Ovary (tissue), 9 donors: ENCODE data around the gene FHL3. TPM values are rescaled to one million over a fixed set of nuclear protein-coding genes. Genes with fewer than 3 reads are reported as not detected.

ENCODE experiments used
- DNase-seq, 5 donors: peaks; one replicate each; pipeline ENCODE4 v3.0.0-alpha.2; 2019 to 2020
- H3K27ac ChIP-seq, 2 donors: fragments of 200-600 bp; one replicate each; pipeline versions ENCODE4 v1.5.1 to v1.8.0; 2019 to 2022
- H3K27me3 ChIP-seq: fragments of 200-600 bp; one replicate; pipeline ENCODE4 v1.8.0; 2022
- H3K36me3 ChIP-seq: fragments of 200-600 bp; sonication (generic); one replicate; pipeline ENCODE4 v1.5.1; 2019
- H3K4me1 ChIP-seq: one replicate; pipeline ENCODE4 v1.8.1; 2013; ENCODE audit warnings: mild to moderate bottlenecking, moderate library complexity; ENCODE audit not compliant: insufficient read depth
- H3K4me3 ChIP-seq: fragments of 200-600 bp; sonication (generic); one replicate; pipeline ENCODE4 v1.5.1; 2017
- H3K9me3 ChIP-seq, 2 donors: fragments of 200-600 bp in 1 of 2; sonication (generic) in 1 of 2; one replicate each; pipeline versions ENCODE4 v1.5.1 to v1.8.1; 2013 to 2019; ENCODE audit warnings: mild to moderate bottlenecking in 1 of 2, moderate library complexity in 1 of 2
- EP300 ChIP-seq: sonication (generic); formaldehyde crosslinking; IDR thresholded peaks from one replicate; pipeline ENCODE4 v1.6.1; 2017; ENCODE audit warnings: antibody characterized with exemption
- POLR2A ChIP-seq: fragments of 450-650 bp; IDR thresholded peaks from one replicate; pipeline ENCODE4 v1.6.1; 2017; ENCODE audit warnings: antibody characterized with exemption, mild to moderate bottlenecking, moderate library complexity
- WGBS, 3 donors: extraction: QIAGEN DNeasy Blood & Tissue Kit in 1 of 3; methylation state at CpG; one replicate each; pipeline versions ENCODE4 v1.1.5 to v1.1.7; 2013 to 2017; 5-methylcytosine and 5-hydroxymethylcytosine counted together
- intact Hi-C, 4 donors: fragments of 100-400 bp; cut with DNase I; formaldehyde crosslinking; loops; one replicate each; pipeline versions ENCODE4 v1.11.0 to v1.15.1; 2022 to 2023
- polyA plus RNA-seq, 2 donors: library from polyadenylated mRNA; stranded (reverse); fragments of 200-250 nt in 1 of 2; fragments of 350-450 nt in 1 of 2; fragmentation: Illumina TruSeq in 1 of 2; extraction: RNeasy Lipid Tissue Mini Kit (QIAGEN cat#74804) in 1 of 2; gene quantifications; one replicate each; pipeline ENCODE4 v1.2.3, GENCODE V29; 2013 to 2014
- total RNA-seq, 7 donors: library from RNA; depleted of rRNA in 2 of 7; stranded (reverse); fragments of >200 nt in 2 of 7; fragmentation: NEBNext Ultra II Directional in 3 of 7; extraction: Animal tissue kit (Norgen Biotek cat#: 25700) in 3 of 7; gene quantifications; one replicate each; pipeline versions ENCODE4 v1.1.0 to v1.2.4, GENCODE V29; 2016 to 2023
- TF ChIP-seq, protein P1 (sequence below), 3 donors: fragments of 450-650 bp in 2 of 3; fragments of 200-600 bp in 1 of 3; IDR thresholded peaks; one replicate each; pipeline versions ENCODE4 v1.5.1 to v1.8.0; 2016 to 2022; ENCODE audit warnings: antibody characterized with exemption in 3 of 3, mild to moderate bottlenecking in 1 of 3
- donor health status: DM: no; HTN: no; CAD: no; lungs with moderate emphysema.
- donor health status: DM: no; HTN: no; CAD: no.
- donor health status: Bipolar disorder and iron deficiency.
- donor health status: DM: yes; HTN: yes; CAD: no.
- donor health status: DM: no; HTN: no; CAD: no.
- donor health status: DM: yes; HTN: yes; CAD: no.

Gene FHL3
- total and polyA plus RNA-seq, 9 donors = 13.9 to 63.3 (median 28.8) TPM

GRCh38 chr1:38030596-38031512, 25.5 kb upstream of the FHL3 start:
- Histone ChIP-seq H3K4me1 (peaks cover 17% of the 10 kb centered on the region), H3K27me3 (no peaks in the 10 kb centered on the region), H3K36me3 (no peaks in the 10 kb centered on the region), H3K4me3 (no peak overlapping the region), H3K9me3 (no peaks in the 10 kb centered on the region), H3K27ac (peak overlapping the region in 1 of 2 donors; percentile 41)
- TF ChIP-seq POLR2A (no peak), EP300 (no peak)
- TF ChIP-seq, protein P1, sequence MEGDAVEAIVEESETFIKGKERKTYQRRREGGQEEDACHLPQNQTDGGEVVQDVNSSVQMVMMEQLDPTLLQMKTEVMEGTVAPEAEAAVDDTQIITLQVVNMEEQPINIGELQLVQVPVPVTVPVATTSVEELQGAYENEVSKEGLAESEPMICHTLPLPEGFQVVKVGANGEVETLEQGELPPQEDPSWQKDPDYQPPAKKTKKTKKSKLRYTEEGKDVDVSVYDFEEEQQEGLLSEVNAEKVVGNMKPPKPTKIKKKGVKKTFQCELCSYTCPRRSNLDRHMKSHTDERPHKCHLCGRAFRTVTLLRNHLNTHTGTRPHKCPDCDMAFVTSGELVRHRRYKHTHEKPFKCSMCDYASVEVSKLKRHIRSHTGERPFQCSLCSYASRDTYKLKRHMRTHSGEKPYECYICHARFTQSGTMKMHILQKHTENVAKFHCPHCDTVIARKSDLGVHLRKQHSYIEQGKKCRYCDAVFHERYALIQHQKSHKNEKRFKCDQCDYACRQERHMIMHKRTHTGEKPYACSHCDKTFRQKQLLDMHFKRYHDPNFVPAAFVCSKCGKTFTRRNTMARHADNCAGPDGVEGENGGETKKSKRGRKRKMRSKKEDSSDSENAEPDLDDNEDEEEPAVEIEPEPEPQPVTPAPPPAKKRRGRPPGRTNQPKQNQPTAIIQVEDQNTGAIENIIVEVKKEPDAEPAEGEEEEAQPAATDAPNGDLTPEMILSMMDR (IDR thresholded peaks at IDR 0.05) = no peak
- DNase-seq = peak in 2 of 5 donors; percentile 26 to 51
- 63 to 72% (median 69%) methylated on average over 17 of the region's 17 CpGs for WGBS, 3 donors
- intact Hi-C loops = loop anchor here in 2 of 4 donors (10.0 kb wide), 1 partner anchor 804 kb away; no protein-coding TSS in a partner anchor

DNA sequence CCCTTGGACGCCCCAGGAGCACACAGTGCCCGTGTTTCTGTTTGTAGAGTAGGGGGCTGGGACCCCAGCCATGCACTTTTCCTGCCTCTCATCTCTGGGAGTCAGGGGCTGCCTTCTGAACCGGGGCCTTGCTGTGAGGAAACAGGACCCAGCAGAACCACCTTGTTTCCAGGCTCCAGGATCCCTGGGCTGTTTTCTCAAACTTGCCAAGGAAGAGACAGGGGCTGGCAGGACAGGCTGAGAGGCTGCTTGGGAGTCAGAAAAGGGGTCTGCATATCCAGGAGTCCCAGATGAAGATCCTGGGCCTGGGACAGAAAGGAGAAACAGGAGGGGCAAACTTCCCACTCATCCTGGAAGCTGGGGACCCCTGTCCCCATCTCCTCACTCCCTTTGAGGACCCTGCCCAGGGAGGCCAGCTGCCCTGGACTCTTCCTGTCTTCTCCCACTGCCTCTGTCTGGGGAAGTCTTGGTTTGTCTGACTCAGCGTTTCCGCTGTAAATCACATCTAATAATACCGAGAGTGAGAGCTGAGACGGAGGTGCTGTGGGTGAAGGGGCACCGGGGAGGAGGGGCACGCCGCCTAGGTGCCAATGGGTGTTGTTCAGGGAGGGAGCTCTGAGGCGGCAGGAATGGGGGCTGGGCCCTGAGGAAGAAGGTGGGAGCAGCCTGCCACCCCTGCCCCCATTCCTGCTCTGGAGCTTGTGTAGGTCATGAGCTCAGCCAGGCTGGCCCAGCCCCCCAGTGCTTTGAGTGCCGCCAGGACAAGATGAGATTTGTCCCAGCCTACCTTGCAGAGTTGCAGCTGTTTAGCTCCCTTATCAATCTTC, 24.6 kb upstream of the FHL3 start:
- intact Hi-C loops = loop anchor here in 2 of 4 donors (5.0 to 10.0 kb wide), 2 partner anchors 43 to 805 kb away; no protein-coding TSS in a partner anchor
- no peak for TF ChIP-seq POLR2A
- TF ChIP-seq, protein P1 (IDR thresholded peaks at IDR 0.05) = no peak
- TF ChIP-seq EP300 = no peak
- WGBS, 3 donors = 9 to 10% (median 10%) methylated on average over 12 of the region's 12 CpGs
- Histone ChIP-seq H3K4me1 (peaks cover 17% of the 10 kb centered on the region), H3K27ac (peak overlapping the region in 1 of 2 donors; percentile 41), H3K27me3 (no peaks in the 10 kb centered on the region), H3K9me3 (no peaks in the 10 kb centered on the region), H3K4me3 (no peak overlapping the region), H3K36me3 (no peaks in the 10 kb centered on the region)
- DNase-seq = peak in 2 of 5 donors; percentile 46 to 55

DNA sequence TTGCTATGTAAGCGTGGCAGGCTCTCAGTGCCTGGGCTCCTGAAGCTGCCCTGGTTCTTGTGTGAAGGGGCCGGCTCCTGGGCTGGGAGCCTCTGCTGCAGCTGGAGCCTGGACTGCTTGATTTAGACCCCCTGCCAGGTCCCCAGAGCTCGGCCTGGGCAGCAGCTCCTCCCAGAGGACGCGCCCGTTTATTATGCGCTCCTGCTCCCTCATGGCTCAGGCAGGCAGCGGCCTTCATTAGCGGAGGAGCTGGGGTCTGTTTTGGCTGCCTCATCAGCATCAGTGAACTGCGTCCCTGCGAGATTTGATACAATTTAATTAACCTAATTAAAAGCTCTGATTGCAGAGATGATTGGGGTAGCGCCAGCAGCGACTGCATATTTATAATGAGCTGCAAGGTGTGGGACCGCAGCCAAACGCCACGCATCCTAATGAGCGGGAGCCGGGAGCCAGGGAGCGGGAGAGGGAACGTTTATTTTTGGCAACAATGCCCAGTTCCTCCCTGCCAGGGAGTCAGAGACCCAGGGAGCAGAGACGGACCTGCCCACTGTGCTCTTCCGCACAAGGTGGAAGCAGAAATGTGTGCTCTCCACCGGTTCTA, 23.9 kb upstream of the FHL3 start:
- DNase-seq = peak; percentile 35 to 68 (median 51)
- H3K4me3 ChIP-seq = no peak overlapping the region
- H3K27me3 ChIP-seq = no peaks in the 10 kb centered on the region
- peaks cover 17% of the 10 kb centered on the region for H3K4me1 ChIP-seq
- H3K36me3 ChIP-seq = no peaks in the 10 kb centered on the region
- no peak for TF ChIP-seq POLR2A
- TF ChIP-seq, protein P1 (IDR thresholded peaks at IDR 0.05) = no peak
- no peak for TF ChIP-seq EP300
- peak overlapping the region in 1 of 2 donors; percentile 41 for H3K27ac ChIP-seq
- 4 to 10% (median 6%) methylated on average over 23 of the region's 23 CpGs for WGBS, 3 donors
- intact Hi-C loops = loop anchor here in 1 of 4 donors (5.0 kb wide), 1 partner anchor 42 kb away; no protein-coding TSS in a partner anchor
- no peaks in the 10 kb centered on the region for H3K9me3 ChIP-seq

DNA sequence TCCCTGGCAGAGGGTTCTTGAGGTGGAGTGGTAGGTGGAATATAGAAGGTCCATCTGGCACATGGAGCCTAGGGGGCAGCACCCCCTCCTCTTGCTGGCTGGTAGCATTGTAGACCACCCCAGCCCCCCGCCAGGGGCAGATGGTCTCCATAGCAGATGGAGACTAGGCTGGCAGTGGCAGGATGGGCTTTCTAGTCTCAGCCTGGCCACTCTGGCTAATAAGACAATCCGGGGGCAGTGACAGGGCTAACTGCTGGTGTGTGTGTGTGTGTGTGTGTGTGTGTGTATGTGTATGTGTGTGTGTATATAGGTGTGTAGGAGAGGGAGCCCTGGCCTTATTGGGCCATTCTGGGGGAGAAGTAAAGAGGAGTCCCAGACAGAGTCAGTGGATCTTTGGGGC, 23.4 kb upstream of the FHL3 start:
- Histone ChIP-seq H3K4me3 (no peak overlapping the region), H3K4me1 (peaks cover 17% of the 10 kb centered on the region), H3K36me3 (no peaks in the 10 kb centered on the region), H3K27ac (no peak overlapping the region), H3K27me3 (no peaks in the 10 kb centered on the region), H3K9me3 (no peaks in the 10 kb centered on the region)
- no peak for TF ChIP-seq EP300
- TF ChIP-seq, protein P1 (IDR thresholded peaks at IDR 0.05) = no peak
- TF ChIP-seq POLR2A = no peak
- 59 to 64% (median 63%) methylated on average over 2 of the region's 2 CpGs for WGBS, 3 donors
- DNase-seq = no peak
- intact Hi-C loops = loop anchor here in 1 of 4 donors (5.0 kb wide), 1 partner anchor 41 kb away; no protein-coding TSS in a partner anchor
